GM19043 (cell line): ENCODE data around the gene TYRP1.

Source experiments
- ATAC-seq: cut with Tn5 transposase; IDR thresholded peaks from one replicate; pipeline ENCODE4 v1.9.1; 2021; ENCODE audit warnings: low read depth; ENCODE audit not compliant: unreplicated experiment

The TYRP1 gene

GRCh38 chr9:12730198-12730597 lies 37.0 kb downstream of the TYRP1 start:
- no peak for ATAC-seq

- no peak for ATAC-seq
Observed at GRCh38 chr9:12730927-12731326, 37.7 kb downstream of the TYRP1 start.

GRCh38 chr9:12732971-12733370 lies 39.8 kb downstream of the TYRP1 start:
- no peak for ATAC-seq

- no peak for ATAC-seq
Observed at GRCh38 chr9:12735665-12736064, 42.5 kb downstream of the TYRP1 start.

- no peak for ATAC-seq
Observed at GRCh38 chr9:12737871-12738270, 44.7 kb downstream of the TYRP1 start.

GRCh38 chr9:12739014-12739652 lies 45.9 kb downstream of the TYRP1 start:
- no peak for ATAC-seq

GRCh38 chr9:12740845-12741244 lies 47.7 kb downstream of the TYRP1 start:
- no peak for ATAC-seq

- no peak for ATAC-seq
Observed at GRCh38 chr9:12748016-12748415, 54.8 kb downstream of the TYRP1 start.

GRCh38 chr9:12748954-12749353 lies 55.8 kb downstream of the TYRP1 start:
- no peak for ATAC-seq

GRCh38 chr9:12753931-12754330 lies 60.7 kb downstream of the TYRP1 start:
- no peak for ATAC-seq

GRCh38 chr9:12759761-12760160 lies 66.6 kb downstream of the TYRP1 start:
- no peak for ATAC-seq
